IMR-90 (cell line): ENCODE measurements around the gene DUOX2. TPM values are rescaled to one million over a fixed set of nuclear protein-coding genes. Genes with fewer than 3 reads are reported as not detected.

ENCODE experiments used
- ATAC-seq: fragments of 200-7000 bp; cut with Tn5 transposase; 2 replicates; pipeline ENCODE4 v1.9.1; 2020; ENCODE audit warnings: low read depth, mild to moderate bottlenecking, moderate library complexity
- BruUV-seq: library from RNA; stranded (reverse); fragments of 400-500 nt; replicated peaks from 2 replicates; lab custom pipeline; 2021; lab: Mats Ljungman, UMichigan
- CTCF ChIA-PET: fragments of 300-600 bp; formaldehyde crosslinking; extraction: SDS; loops from one replicate; lab custom pipeline; 2021; ENCODE audit warnings: antibody characterized with exemption; lab: Yijun Ruan, JAX
- POLR2A ChIA-PET: fragments of 300-600 bp; sonication (Branson Sonifier 250); formaldehyde crosslinking; loops from one replicate; lab custom pipeline; 2022; ENCODE audit warnings: antibody characterized with exemption; ENCODE audit not compliant: unreplicated experiment; lab: Charles Lee
- DNase-seq: peaks from one replicate; pipeline ENCODE4 v3.0.0; 2013
- H2AFZ ChIP-seq: replicated peaks from 2 replicates; pipeline ENCODE3; 2013; ENCODE audit warnings: low read length, mild to moderate bottlenecking; ENCODE audit not compliant: poor library complexity
- H2AK5ac ChIP-seq: 2 replicates; pipeline ENCODE4 v1.6.1; 2013; ENCODE audit warnings: low read depth, low read length, inconsistent platforms
- H2AK9ac ChIP-seq: replicated peaks from 2 replicates; pipeline ENCODE3; 2013; ENCODE audit warnings: mild to moderate bottlenecking, low read depth, low read length, moderate library complexity; ENCODE audit not compliant: poor library complexity
- H2BK120ac ChIP-seq: 2 replicates; pipeline ENCODE4 v1.6.1; 2013; ENCODE audit warnings: low read depth, low read length, inconsistent platforms
- H2BK15ac ChIP-seq: 3 replicates; pipeline ENCODE4 v1.6.1; 2013; ENCODE audit warnings: low read depth, low read length, inconsistent platforms
- H2BK20ac ChIP-seq: 2 replicates; pipeline ENCODE4 v1.6.1; 2013; ENCODE audit warnings: low read depth, mild to moderate bottlenecking, inconsistent platforms, low read length, moderate library complexity
- H2BK5ac ChIP-seq: 2 replicates; pipeline ENCODE4 v1.6.1; 2013; ENCODE audit warnings: mild to moderate bottlenecking, low read depth, low read length, inconsistent platforms; ENCODE audit not compliant: poor library complexity, severe bottlenecking
- H3K14ac ChIP-seq: replicated peaks from 2 replicates; pipeline ENCODE4 v1.6.1; 2013; ENCODE audit warnings: low read depth, low read length, inconsistent platforms
- H3K18ac ChIP-seq: 2 replicates; pipeline ENCODE4 v1.6.1; 2013; ENCODE audit warnings: low read depth, low read length, control low read depth
- H3K23ac ChIP-seq: 2 replicates; pipeline ENCODE4 v1.6.1; 2013; ENCODE audit warnings: low read depth, low read length, inconsistent platforms
- H3K27ac ChIP-seq: 2 replicates; pipeline ENCODE4 v1.5.1; 2013; ENCODE audit warnings: mild to moderate bottlenecking, control low read depth, low read length; ENCODE audit not compliant: insufficient read depth
- H3K27me3 ChIP-seq: 2 replicates; pipeline ENCODE4 v1.6.1; 2013; ENCODE audit warnings: low read length; ENCODE audit not compliant: control insufficient read depth, insufficient read depth
- H3K36me3 ChIP-seq: 2 replicates; pipeline ENCODE4 v1.6.1; 2013; ENCODE audit warnings: low read length, mixed read lengths; ENCODE audit not compliant: control insufficient read depth, insufficient read depth
- H3K4ac ChIP-seq: 2 replicates; pipeline ENCODE4 v1.6.1; 2013; ENCODE audit warnings: low read depth, low read length, inconsistent platforms
- H3K4me1 ChIP-seq: 2 replicates; pipeline ENCODE4 v1.6.1; 2013; ENCODE audit warnings: low read length, mixed read lengths; ENCODE audit not compliant: control insufficient read depth, insufficient read depth
- H3K4me2 ChIP-seq: 2 replicates; pipeline ENCODE4 v1.6.1; 2013; ENCODE audit warnings: low read depth, mild to moderate bottlenecking, control low read depth, low read length, moderate library complexity
- H3K4me3 ChIP-seq: 2 replicates; pipeline ENCODE4 v1.5.1; 2013; ENCODE audit warnings: low read depth, mild to moderate bottlenecking, control low read depth, low read length, moderate library complexity; ENCODE audit not compliant: insufficient read depth
- H3K56ac ChIP-seq: 2 replicates; pipeline ENCODE4 v1.6.1; 2013; ENCODE audit warnings: low read length, inconsistent platforms; ENCODE audit not compliant: insufficient read depth; ENCODE audit errors: extremely low read depth
- H3K79me1 ChIP-seq, 2 experiments: 2 replicates each; pipeline ENCODE4 v1.6.1; 2013; ENCODE audit warnings: low read length in 2 of 2, inconsistent platforms in 1 of 2, low read depth in 1 of 2
- H3K9ac ChIP-seq: 2 replicates; pipeline ENCODE4 v1.6.1; 2013; ENCODE audit warnings: low read depth, low read length, control low read depth
- H3K9me1 ChIP-seq: 2 replicates; pipeline ENCODE4 v1.6.1; 2013; ENCODE audit warnings: low read length, inconsistent platforms; ENCODE audit not compliant: insufficient read depth
- H3K9me3 ChIP-seq: 2 replicates; pipeline ENCODE4 v1.6.1; 2013; ENCODE audit warnings: low read length; ENCODE audit not compliant: control insufficient read depth, insufficient read depth
- H4K20me1 ChIP-seq: 2 replicates; pipeline ENCODE4 v1.6.1; 2013; ENCODE audit warnings: low read length, inconsistent platforms; ENCODE audit not compliant: insufficient read depth
- H4K5ac ChIP-seq: 2 replicates; pipeline ENCODE4 v1.6.1; 2013; ENCODE audit warnings: mild to moderate bottlenecking, low read depth, low read length, control low read depth
- H4K8ac ChIP-seq, 2 experiments: 2 replicates each; pipeline ENCODE4 v1.6.1; 2013; ENCODE audit warnings: low read depth in 2 of 2, low read length in 2 of 2, control low read depth in 1 of 2, inconsistent platforms in 1 of 2
- H4K91ac ChIP-seq: 2 replicates; pipeline ENCODE4 v1.6.1; 2013; ENCODE audit warnings: low read depth, low read length, inconsistent platforms; ENCODE audit not compliant: insufficient read depth
- BHLHE40 ChIP-seq: fragments of 150-350 bp; IDR thresholded peaks from 2 replicates; pipeline ENCODE4 v1.6.1; 2016; ENCODE audit warnings: mild to moderate bottlenecking, low read depth, low read length
- CEBPB ChIP-seq: IDR thresholded peaks from 2 replicates; pipeline ENCODE4 v1.6.1; 2012; ENCODE audit warnings: low read depth, low read length, improper control_type of control experiment
- CHD1 ChIP-seq: IDR thresholded peaks from 2 replicates; pipeline ENCODE4 v1.6.1; 2012; ENCODE audit warnings: low read depth, low read length, improper control_type of control experiment
- CTCF ChIP-seq: conservative IDR thresholded peaks from 2 replicates; pipeline ENCODE4 v1.5.1; 2012; ENCODE audit warnings: mild to moderate bottlenecking, low read depth, low read length, improper control_type of control experiment
- ELK1 ChIP-seq: fragments of 150-350 bp; IDR thresholded peaks from 2 replicates; pipeline ENCODE4 v1.6.1; 2016; ENCODE audit warnings: low read depth, mild to moderate bottlenecking, low read length, moderate library complexity, borderline replicate concordance
- FOS ChIP-seq: fragments of 150-350 bp; IDR thresholded peaks from 2 replicates; pipeline ENCODE4 v1.6.1; 2016; ENCODE audit warnings: low read depth, low read length
- MAFK ChIP-seq: IDR thresholded peaks from 2 replicates; pipeline ENCODE4 v1.6.1; 2012; ENCODE audit warnings: low read depth, low read length, improper control_type of control experiment
- MAZ ChIP-seq: IDR thresholded peaks from 2 replicates; pipeline ENCODE4 v1.6.1; 2012; ENCODE audit warnings: low read depth, mild to moderate bottlenecking, low read length, improper control_type of control experiment, moderate library complexity, borderline replicate concordance
- MXI1 ChIP-seq: IDR thresholded peaks from 2 replicates; pipeline ENCODE4 v1.6.1; 2012; ENCODE audit warnings: low read depth, mild to moderate bottlenecking, low read length, moderate library complexity, borderline replicate concordance
- NFE2L2 ChIP-seq: fragments of 150-350 bp; IDR thresholded peaks from 2 replicates; pipeline ENCODE4 v1.6.1; 2016; ENCODE audit warnings: low read depth, mild to moderate bottlenecking, low read length
- POLR2A ChIP-seq: IDR thresholded peaks from 2 replicates; pipeline ENCODE4 v1.6.1; 2012; ENCODE audit warnings: mild to moderate bottlenecking, low read depth, low read length
- RAD21 ChIP-seq: IDR thresholded peaks from 2 replicates; pipeline ENCODE4 v1.6.1; 2012; ENCODE audit warnings: low read length, improper control_type of control experiment
- RCOR1 ChIP-seq: IDR thresholded peaks from 2 replicates; pipeline ENCODE4 v1.6.1; 2012; ENCODE audit warnings: mild to moderate bottlenecking, low read length, improper control_type of control experiment; ENCODE audit not compliant: insufficient replicate concordance
- RFX5 ChIP-seq: IDR thresholded peaks from 2 replicates; pipeline ENCODE4 v1.8.0; 2012; ENCODE audit warnings: low read depth, mild to moderate bottlenecking, low read length, moderate library complexity
- SMC3 ChIP-seq: fragments of 150-350 bp; IDR thresholded peaks from 2 replicates; pipeline ENCODE4 v1.6.1; 2016; ENCODE audit warnings: low read depth, mild to moderate bottlenecking, antibody characterized with exemption, low read length, moderate library complexity
- WGBS, 2 experiments: methylation state at CpG; one replicate each; pipeline versions ENCODE4 v1.1.5 to v1.1.7; 2013; ENCODE audit warnings: missing lambda C conversion rate in 2 of 2; ENCODE audit not compliant: insufficient read length in 1 of 2; ENCODE audit errors: extremely low coverage in 2 of 2; 5-methylcytosine and 5-hydroxymethylcytosine counted together
- dilution Hi-C: fragments of 300-500 bp; cut with HindIII; formaldehyde crosslinking; loops from one replicate; pipeline ENCODE4 v1.14.3; 2018; ENCODE audit warnings: low sequenced_read_pairs; ENCODE audit not compliant: unreplicated experiment
- in situ Hi-C: fragments of 300-500 bp; cut with MboI; formaldehyde crosslinking; loops from 3 replicates; pipeline ENCODE4 v1.14.3; 2019; ENCODE audit warnings: low sequenced_read_pairs, inconsistent platforms, mixed read lengths
- intact Hi-C: fragments of 100-400 bp; cut with micrococcal nuclease; formaldehyde crosslinking; loops from 2 replicates; pipeline ENCODE4 v1.10.0; 2022
- polyA plus RNA-seq, 3 experiments: library from polyadenylated mRNA; depleted of rRNA; stranded (reverse); fragments of >200 nt; gene quantifications; 2 replicates each; pipeline ENCODE4 v1.2.3, GENCODE V29; 2012; ENCODE audit warnings: low replicate concordance in 1 of 3
- total RNA-seq: library from RNA; depleted of rRNA; stranded (reverse); fragments of >200 nt; gene quantifications from 2 replicates; pipeline ENCODE4 v1.2.3, GENCODE V29; 2012
- TF ChIP-seq, protein P1 (sequence below): fragments of 150-350 bp; IDR thresholded peaks from 2 replicates; pipeline ENCODE4 v1.6.1; 2017; ENCODE audit warnings: mild to moderate bottlenecking, antibody characterized with exemption, low read length, low read depth

The DUOX2 gene
- total and polyA plus RNA-seq, 2 of the 4 experiments (the other 2 are of a cell fraction): not detected

DNA sequence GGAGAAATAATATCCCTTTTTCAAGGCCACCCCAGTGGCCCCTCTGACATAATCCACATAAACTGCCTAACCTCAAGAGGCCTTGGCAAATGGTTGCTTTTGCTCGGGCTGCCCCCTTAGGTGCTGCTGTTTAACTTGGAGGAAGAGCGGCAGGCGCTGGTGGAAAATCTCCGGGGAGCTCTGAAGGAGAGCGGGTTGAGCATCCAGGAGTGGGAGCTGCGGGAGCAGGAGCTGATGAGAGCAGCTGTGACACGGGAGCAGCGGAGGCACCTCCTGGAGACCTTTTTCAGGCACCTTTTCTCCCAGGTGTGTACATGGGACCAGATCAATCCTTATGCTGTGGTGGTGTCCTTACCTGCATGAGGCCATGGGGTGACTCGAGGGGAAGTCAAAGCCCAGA lies 30.8 kb upstream of the DUOX2 start:
- no peak overlapping the region for H3K18ac ChIP-seq
- TF ChIP-seq NFE2L2: no peak
- TF ChIP-seq, protein P1, sequence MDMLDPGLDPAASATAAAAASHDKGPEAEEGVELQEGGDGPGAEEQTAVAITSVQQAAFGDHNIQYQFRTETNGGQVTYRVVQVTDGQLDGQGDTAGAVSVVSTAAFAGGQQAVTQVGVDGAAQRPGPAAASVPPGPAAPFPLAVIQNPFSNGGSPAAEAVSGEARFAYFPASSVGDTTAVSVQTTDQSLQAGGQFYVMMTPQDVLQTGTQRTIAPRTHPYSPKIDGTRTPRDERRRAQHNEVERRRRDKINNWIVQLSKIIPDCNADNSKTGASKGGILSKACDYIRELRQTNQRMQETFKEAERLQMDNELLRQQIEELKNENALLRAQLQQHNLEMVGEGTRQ: no peak
- TF ChIP-seq MXI1: no peak
- no peak for TF ChIP-seq CHD1
- TF ChIP-seq RCOR1: no peak
- TF ChIP-seq MAZ: no peak
- no peak for TF ChIP-seq SMC3
- TF ChIP-seq BHLHE40: no peak
- no peak for TF ChIP-seq ELK1
- no peak for TF ChIP-seq CEBPB
- no peak for TF ChIP-seq CTCF
- TF ChIP-seq RFX5: no peak
- TF ChIP-seq FOS: no peak
- no peak for TF ChIP-seq RAD21
- no peak for TF ChIP-seq MAFK
- TF ChIP-seq POLR2A: no peak
- no peaks in the 10 kb centered on the region for H3K9me3 ChIP-seq
- H3K4me1 ChIP-seq: no peaks in the 10 kb centered on the region; the same call in 1 of the 2 replicates
- H2BK20ac ChIP-seq: no peak overlapping the region
- no peak overlapping the region for H4K91ac ChIP-seq
- no peak overlapping the region for H3K4me3 ChIP-seq
- H3K23ac ChIP-seq: no peak overlapping the region
- no peak overlapping the region for H3K9ac ChIP-seq
- peaks cover 21% of the 10 kb centered on the region; the same call in 1 of the 2 replicates for H3K27me3 ChIP-seq
- H3K56ac ChIP-seq: no peak overlapping the region
- H4K5ac ChIP-seq: no peak overlapping the region
- DNase-seq: no peak
- no TSS peak for BruUV-seq
- no peak overlapping the region for H2BK15ac ChIP-seq
- H2BK120ac ChIP-seq: no peak overlapping the region
- H2AK9ac ChIP-seq: no peak overlapping the region
- no peaks in the 10 kb centered on the region for H3K9me1 ChIP-seq
- no peak overlapping the region for H3K4ac ChIP-seq
- no peaks in the 10 kb centered on the region for H4K20me1 ChIP-seq
- ChIA-PET POLR2A (no interaction called here), CTCF (no interaction called here)
- no peaks in the 10 kb centered on the region for H3K36me3 ChIP-seq
- H3K4me2 ChIP-seq: no peak overlapping the region
- H2AFZ ChIP-seq: no peak overlapping the region
- intact Hi-C loops: no loop called here
- H3K14ac ChIP-seq: no peak overlapping the region
- H3K79me1 ChIP-seq: no peaks in the 10 kb centered on the region
- in situ Hi-C loops: no loop called here
- dilution Hi-C loops: no loop called here
- no peak overlapping the region for H4K8ac ChIP-seq
- no peak for ATAC-seq
- H2BK5ac ChIP-seq: no peak overlapping the region
- no peak overlapping the region for H3K27ac ChIP-seq
- H2AK5ac ChIP-seq: no peak overlapping the region
- WGBS, 2 experiments: 69% methylated on average over 8 of the region's 9 CpGs; no CpG with 5 or more reads in 1 of the 2 experiments
